GM21786 (cell line): ENCODE results near the gene TBCD.
"Not testable (repeated sequence)": the region's sequence is repeated elsewhere in the genome, so short reads cannot be mapped to it uniquely, and the experiment has no call there.

Experiments
- ATAC-seq: cut with Tn5 transposase; IDR thresholded peaks from one replicate; pipeline ENCODE4 v1.9.1; 2021; ENCODE audit not compliant: unreplicated experiment

Gene TBCD

DNA sequence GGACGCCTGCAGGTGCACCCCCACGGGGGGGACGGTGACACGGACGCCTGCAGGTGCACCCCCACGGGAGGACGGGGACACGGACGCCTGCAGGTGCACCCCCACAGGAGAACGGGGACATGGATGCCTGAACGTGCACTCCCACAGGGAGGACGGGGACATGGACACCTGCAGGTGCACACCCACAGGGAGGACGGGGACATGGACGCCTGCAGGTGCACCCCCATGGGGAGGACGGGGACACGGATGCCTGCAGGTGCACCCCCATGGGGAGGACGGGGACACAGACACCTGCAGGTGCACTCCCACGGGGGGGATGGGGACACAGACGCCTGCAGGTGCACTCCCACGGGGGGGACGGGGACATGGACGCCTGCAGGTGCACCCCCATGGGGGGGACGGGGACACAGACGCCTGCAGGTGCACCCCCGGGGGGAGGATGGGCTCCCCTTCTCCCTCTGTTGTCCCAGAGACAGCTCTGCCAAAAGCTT, 213.0 kb downstream of the TBCD start:
- ATAC-seq = no peak

DNA sequence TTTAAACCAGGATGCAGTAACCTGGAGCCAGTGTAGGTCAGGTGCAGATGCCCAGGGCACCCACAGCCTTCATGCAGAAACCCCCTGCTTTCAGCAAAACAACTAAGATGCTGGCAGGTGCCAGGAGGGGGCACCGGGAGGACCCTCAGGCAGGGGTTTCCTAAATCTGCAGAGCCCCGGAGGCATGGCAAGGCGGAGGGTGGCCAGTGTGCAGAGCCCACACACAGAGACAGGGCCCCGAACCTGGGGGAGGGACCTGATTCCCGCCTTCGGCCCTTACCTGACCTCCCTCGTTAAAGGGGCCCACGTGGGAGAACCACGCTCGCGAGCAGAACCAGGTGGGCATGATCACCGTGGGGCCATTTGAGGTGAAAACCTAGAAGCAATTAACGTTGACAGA, 213.5 kb downstream of the TBCD start:
- ATAC-seq = no peak

DNA sequence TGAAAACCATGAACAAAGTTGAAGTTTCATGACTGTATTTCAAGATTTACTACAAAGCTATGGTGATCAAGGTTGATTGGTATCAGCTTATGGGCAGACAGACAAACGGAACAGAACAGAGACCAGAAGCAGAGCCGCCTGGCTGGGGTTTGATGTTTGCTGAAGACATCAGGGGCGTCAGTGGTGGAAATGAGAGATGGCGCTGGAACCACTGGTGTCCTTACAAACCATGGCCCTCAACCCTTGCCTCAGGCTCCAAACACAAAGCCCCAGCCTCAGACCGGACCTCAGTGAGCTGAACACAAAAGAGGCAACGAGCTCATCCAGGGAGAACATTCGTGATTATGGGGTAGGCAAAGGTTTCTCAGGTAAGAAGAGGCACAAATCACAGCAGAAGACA, 214.6 kb downstream of the TBCD start:
- no peak for ATAC-seq

DNA sequence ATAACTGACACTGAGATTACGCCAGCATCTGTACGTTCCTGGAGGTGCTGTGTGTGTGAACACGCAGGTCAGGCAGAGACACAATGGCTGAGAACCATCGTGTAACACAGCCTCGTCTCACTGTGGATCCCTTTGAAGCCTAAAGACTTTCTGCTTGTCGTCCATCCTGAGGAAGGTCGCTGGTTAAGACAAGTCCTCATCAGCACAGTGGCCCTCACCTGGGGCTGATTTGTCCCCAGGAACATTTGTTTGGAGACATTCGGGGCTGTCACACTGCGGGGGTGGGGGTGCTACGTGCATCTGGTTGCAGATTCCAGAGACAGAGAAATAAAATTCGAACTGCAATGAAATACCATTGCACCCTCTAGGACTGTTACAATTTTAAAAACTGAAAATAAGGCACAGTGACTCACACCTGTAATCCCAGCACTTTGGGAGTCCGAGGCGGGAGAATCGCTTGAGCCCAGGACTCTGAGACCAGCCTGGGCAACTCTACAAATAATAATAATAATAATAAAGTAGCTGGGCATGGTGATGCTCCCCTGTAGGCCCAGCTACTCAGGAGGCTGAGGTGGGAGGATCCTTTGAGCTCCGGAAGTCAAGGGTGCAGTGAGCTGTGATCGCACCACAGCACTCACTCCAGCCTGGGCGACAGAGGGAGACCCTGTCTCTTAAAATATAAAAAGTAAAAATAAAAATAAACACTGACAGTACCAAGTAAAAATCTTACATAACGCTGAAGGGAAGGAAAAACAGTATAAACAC, 215.6 kb downstream of the TBCD start:
- ATAC-seq = no peak

DNA sequence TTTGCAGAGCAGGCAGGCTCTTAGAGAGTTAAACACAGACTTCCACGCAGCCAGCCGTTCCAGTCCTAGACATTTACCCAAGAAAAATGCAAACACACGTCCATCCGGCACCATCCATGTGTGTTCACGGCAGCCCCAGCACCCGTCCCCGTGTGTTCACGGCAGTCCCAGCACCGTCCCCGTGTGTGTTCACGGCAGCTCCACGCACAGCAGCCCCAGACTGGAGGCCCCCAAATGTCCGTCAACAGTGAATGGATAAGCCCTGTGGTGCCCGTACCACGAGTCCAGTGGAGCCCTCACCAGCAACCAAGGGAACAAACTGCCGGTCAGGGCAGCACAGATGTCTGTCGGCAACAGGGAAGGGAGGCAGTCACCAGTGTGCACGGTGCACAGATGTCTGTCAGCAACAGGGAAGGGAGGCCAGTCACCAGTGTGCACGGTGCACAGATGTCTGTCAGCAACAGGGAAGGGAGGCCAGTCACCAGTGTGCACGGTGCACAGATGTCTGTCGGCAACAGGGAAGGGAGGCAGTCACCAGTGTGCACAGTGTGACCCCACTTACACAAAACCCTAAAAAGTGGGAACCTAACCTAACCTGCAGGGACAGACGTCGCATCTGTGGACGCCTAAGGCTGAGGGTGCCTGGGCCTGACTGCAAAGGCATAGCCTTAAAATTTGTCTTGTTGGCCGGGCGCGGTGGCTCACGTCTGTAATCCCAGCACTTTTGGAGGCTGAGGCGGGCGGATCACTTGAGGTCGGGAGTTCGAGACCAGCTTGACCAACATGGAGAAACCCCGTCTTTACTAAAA, 216.4 kb downstream of the TBCD start:
- ATAC-seq = not testable (repeated sequence)

DNA sequence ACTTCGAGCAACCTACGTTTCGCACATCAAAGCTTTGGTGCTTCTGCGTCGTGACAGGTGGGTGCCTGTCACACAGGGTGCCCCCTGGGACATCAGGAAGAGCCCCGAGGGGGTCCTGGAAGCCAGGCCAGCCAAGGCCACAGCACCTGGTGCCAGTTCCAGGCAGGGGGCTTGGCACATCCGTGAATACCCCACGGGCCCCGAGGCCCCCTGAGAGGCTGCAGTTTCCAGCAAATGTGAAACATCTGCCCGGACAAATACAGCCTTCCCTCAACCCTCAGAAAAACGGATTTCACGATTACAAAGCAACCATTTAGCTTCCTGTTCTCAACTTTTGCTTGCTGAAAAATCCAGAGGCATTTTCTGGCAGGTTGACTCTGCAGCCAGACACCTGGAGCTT, 218.2 kb downstream of the TBCD start:
- ATAC-seq = no peak

DNA sequence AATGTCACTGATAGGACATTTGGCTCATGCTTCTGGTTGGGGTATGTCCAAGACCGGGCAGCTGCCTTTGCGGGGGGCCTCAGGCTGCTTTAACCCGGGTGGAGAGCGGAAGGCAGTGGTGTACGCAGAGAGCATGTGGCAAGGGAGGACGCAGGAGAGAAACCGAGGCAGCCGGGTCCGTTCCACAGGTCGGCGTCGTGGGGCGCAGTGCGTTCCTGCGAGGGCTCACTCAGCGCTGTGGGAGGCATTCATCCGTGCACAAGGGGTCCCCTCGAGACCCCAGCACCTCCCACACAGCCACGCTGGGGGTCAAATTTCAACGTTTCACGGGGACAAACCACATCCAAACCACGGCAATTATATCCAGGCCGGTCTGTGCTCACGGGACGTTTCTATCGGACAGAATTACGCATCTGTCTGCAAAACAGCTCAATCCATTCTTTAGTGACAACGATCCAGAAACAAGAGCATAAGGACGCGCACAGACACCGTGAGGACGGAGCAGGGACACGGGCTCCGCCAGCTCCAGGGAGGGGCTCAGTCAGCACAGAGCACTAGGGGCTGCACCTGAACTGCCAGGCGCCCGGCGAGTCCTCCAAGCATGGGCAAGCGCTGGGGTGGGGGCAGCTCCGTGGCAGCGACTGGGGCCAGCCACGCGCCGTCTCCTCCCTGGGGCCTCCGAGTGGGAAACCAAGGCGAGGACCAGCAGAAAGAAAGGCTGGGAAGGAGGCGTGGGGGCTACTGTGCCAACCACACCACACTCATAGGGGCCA, 219.1 kb downstream of the TBCD start:
- ATAC-seq = no peak

DNA sequence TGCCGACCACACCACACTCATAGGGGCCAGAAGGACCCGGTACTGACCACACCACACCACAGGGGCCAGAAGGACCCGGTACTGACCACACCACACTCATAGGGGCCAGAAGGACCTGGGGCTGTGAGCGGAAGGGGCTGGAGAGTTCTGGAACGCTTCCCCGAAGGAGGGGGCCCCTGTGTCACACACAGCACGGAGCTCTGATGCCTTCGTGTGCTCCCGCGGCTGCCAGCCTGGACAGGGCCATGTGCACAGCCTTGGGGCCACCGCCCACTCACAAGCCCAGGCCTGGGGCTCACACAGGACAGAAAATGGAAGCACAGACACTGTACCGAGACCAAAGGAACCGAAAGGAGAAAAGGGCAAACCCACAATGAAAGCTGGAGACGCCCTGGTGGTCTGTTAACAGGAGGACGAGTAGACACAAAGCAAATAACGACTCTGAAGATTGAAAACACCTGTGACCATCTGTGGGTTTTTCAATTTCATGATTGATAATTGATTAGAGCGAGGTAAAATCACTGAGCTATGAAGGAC, 221.0 kb downstream of the TBCD start:
- ATAC-seq = no peak

DNA sequence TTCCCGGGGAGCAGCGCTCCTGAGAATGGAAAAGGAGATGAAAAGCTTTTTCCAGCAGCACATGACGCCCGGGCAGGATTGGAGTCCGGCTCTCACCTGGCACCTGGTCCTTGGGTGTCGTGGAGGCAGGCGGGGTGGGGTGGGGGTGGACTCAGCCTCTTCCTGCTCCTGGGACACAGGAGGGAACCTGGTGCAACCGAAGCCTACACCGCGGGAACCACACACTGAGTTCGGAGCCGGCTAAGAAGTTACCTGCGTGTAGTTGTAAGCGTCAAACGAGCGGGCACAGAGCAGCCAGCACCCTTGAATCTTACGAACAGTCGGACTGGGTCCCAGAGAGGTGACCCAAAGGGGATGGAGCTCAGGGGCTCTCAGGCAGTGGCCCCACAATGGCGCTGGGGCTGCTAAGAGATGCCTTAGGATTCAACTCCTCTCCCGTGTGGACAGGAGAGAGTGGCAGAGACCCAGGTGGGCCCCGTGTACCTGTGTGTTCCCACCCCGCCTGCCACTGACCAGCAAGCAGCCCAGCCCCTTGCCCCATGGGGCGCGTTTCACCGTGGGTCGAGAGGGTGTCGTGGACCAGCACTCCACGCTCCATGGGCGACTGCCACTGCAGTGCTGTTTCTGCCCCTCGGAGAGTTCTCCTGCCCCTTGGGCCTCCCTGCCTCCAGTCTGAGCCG, 221.7 kb downstream of the TBCD start:
- ATAC-seq = no peak

DNA sequence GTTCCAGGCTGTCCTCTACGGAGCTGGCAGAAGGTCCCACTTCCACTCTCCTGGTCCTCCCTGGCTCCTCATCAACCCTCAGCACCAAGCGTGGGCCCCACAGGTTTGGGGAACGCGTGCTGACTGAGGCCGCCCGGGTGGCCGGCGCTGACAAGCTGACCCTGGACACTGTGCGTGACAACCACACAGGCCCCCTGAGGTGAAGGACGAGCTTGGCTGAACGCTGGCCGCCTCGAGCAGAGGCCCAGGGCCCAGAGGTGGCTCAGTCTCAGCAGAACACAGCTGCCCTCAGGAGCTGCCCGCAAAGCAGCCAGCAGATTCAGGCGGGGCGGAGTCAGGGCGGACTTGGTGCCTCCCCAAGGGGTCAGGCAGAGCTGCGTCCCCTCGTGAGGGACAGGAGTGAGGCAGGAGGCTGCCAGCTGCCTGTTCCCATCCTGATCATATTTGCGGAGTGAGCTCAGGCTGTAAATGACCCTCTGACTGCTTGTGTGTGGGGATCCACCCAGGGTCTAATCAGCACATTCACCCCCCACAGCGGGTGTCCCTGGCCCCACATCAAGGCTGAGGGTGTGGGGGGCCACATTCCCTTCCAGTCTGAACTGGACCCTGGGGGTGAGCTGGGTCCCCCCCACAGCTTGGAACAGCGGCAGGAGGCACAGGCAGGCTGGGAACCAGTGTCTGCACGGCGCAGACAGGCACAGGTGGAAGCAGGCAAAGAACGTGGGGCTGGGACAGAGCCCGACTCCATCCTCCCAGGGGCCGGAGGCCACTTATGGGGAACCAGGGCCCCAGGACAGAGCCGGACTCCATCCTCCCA, 222.5 kb downstream of the TBCD start:
- no peak for ATAC-seq

DNA sequence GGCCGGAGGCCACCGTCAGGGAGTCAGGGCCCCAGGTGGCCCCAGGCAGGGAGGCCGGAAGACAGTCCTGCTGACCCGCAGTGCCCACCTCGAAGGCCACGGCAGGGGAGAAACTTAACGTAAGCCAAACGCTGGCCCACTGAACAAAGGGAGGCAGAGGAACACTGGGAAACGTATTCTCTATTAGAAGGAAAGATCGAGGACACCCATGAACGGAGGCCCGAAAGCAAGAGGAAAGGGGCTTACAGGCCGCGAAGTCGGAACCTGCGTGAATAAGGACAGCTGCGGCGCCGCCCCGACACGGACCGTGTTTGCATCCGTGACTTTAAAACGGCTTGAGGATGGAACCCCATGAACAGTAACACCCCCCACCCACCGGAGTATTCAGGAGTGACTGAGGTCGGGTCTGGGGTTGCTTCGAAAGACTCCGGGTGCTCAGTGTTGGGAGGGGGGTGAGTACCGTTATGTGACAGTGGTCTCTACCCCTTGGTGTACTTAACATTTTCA, 225.2 kb downstream of the TBCD start:
- no peak for ATAC-seq

DNA sequence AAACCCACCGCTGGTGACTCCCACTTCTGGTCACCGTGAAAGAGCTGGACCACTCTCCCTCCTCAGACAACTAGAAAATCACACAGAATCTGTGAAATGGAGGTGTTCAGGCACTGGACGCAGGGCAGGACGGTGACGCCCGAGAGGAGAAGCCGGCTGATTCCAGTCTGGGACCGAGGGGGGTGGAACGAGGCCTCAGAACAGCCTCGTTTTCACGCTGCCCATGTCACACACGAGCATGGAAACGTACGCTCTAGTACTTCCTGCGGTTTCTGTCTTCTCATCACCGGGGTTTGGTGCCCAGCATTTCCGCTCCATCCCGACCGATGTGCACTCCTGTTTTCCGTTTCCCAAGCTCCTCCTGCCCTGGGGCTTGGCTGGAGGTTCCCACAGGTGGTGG, 225.7 kb downstream of the TBCD start:
- ATAC-seq = no peak

DNA sequence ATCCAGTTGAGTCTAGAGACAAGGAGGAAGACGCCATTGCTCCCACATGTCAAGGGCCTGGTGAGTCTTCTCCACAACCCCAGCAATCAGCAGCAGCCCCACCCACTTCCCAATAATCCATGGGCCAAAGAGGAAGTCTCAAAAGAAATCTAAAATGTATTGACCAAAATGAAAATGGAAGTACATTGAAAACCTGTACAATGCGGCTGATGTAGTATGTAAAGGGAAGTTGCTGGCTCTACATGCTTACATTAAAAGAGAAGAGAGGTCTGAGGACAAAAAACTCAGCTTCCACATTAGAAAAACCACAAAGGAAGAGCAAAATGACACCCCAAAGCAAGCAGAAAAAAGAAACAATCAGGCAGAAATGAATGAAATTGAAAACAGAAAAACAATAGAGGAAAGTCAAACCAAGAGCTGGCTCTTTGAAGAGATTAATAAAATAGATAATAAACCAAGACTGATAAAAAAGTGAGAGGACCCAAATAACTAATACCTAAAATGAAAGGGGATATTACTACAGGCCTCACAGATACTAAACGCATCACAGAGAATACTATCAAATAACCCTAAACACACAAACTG, 227.0 kb downstream of the TBCD start:
- ATAC-seq = no peak

DNA sequence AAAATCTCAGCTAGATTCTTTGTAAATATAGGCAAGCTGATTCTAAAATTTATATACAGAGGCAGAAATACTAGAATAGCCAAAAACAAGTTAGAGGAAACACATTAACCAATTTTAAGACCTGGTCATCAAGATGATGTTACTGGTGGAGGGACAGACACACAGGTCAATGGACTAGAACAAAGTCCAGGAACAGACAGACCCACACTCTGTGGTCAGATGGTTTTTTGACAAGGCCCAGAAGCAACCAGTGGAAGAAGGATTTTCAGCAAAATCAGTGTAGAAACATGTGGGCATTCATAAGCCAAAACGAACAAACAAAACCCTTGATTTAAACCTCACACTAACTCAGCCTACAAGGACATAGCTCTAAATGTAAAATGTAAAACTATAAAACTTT, 227.9 kb downstream of the TBCD start:
- no peak for ATAC-seq

DNA sequence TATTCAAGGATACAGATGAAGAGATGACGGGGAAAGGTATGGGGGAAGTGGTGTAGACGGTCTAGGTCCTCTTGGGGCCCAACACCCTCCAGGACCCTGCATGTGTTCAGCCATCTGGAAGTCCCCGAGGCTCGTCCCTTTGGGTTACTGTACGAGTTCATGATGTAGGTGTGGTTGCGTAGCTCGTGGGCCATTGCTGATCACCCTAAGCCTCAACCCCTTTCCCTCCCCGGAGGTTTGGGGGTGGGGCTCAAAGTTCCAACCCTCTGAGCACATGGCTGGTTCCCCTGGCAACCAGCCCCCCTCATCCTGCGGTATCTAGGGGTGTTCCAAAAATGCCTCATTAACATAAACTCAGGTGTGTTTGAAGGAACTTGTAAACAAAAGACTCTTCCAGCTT, 228.8 kb downstream of the TBCD start:
- ATAC-seq = no peak

DNA sequence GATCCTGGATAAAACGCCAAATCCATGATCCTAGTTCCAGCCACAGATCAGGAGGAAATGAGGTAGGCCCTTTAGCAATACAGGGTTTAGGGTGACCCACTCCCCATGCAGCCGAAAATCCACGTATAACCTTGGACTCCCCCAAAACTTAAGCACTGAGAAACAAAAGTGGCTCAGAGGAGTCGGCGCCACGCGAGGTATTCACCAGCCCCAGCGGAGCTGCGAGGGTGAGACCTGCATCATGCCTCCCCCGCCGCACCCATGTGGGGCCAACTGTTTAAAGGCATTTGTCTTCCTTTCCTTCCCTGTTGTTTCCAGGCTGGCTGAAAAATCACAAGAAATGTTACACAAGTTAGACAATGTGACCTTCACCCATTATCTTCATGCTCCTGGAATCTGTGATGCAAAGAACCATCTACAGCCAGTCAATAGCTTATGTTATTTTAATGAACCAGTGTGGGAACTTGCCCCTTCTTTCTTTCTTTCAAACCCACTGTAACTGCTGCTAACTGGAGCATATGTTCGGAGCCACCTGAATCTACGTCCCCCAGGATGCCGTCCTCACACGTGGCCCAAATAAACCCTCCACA, 229.4 kb downstream of the TBCD start:
- no peak for ATAC-seq

DNA sequence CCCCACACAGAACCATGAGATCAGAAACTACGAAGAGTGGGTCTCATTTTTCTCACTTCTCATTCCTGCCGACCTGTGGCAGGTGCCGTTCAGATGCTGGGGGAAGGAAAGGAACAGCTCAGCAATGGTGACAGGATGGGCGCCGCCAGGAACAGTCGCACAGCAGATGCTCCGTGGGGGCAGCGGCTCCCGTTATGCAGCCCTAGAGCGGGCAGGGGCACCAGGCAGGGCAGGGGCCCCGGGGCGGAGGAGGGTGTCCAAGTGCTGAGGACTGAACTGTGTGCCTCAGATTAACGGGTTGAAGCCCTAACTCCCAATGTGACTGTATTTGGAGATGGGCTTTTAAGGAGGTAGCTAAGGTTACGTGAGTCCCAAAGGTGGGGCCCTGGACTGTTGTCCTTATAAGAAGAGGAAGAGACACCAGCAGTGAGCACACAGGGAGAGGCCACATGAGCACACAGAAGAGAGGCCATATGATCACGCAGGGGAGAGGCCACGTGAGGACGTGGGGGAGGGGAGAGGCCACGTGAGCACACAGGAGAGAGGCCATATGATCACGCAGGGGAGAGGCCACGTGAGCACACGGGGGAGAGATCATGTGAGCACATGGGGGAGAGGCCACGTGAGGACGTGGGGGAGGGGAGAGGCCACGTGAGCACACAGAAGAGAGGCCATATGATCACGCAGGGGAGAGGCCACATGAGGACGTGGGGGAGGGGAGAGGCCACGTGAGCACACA, 231.8 kb downstream of the TBCD start:
- ATAC-seq = no peak

DNA sequence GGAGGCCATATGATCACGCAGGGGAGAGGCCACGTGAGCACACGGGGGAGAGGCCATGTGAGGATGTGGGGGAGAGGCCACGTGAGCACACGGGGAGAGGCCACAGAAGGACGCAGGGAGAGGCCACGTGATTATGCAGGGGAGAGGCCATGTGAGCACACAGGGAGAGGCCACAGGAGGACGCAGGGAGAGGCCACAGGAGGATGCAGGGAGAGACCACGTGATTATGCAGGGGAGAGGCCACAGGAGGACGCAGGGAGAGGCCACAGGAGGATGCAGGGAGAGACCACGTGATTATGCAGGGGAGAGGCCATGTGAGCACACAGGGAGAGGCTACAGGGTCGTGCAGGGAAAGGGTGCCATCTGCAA, 232.4 kb downstream of the TBCD start:
- not testable (repeated sequence) for ATAC-seq
